Measurements from ENCODE around the gene NRN1.

- TF ChIP-seq CTCF (optimal IDR thresholded peaks at IDR 0.05 in 1 of 3, IDR thresholded peaks at IDR 0.05 in 1 of 3, conservative IDR thresholded peaks at IDR 0.05 in 1 of 3; ENCODE audit: extremely low read depth in 1 of 3, insufficient read depth in 2 of 3, low read length in 3 of 3): no peak
- no peak for TF ChIP-seq EZH2 (IDR thresholded peaks at IDR 0.05; ENCODE audit: low read length)
These were observed 17.5 kb downstream of the NRN1 start for GRCh38 chr6:5989141-5989723.
